BJ (cell line): ENCODE measurements around the gene ZC3H12C. TPM values are rescaled to one million over a fixed set of nuclear protein-coding genes. Genes with fewer than 3 reads are reported as not detected.
A peak's percentile ranks its signal among the peaks of the same experiment; 100 is the strongest.

Experiments
- CTCF ChIA-PET: fragments of 350-600 bp; formaldehyde crosslinking; extraction: SDS; loops from one replicate; lab custom pipeline; 2021; ENCODE audit warnings: antibody characterized with exemption, inconsistent platforms; lab: Yijun Ruan, JAX
- POLR2A ChIA-PET: fragments of 300-600 bp; sonication (Branson Sonifier 250); formaldehyde crosslinking; extraction: SDS; loops from one replicate; lab custom pipeline; 2021; ENCODE audit warnings: antibody characterized with exemption; lab: Charles Lee
- DNase-seq: peaks from one replicate; pipeline ENCODE4 v3.0.0-alpha.2; 2011; ENCODE audit warnings: low read depth
- H3K27me3 ChIP-seq: 2 replicates; pipeline ENCODE4 v1.6.0; 2011; ENCODE audit warnings: low read length; ENCODE audit not compliant: control insufficient read depth, insufficient read depth
- H3K36me3 ChIP-seq: 2 replicates; pipeline ENCODE4 v1.5.1; 2011; ENCODE audit warnings: low read length; ENCODE audit not compliant: control insufficient read depth, insufficient read depth
- H3K4me3 ChIP-seq: 2 replicates; pipeline ENCODE4 v1.5.1; 2011; ENCODE audit warnings: low read depth, mild to moderate bottlenecking, control low read depth, low read length
- CTCF ChIP-seq: IDR thresholded peaks from 2 replicates; pipeline ENCODE4 v1.5.1; 2011; ENCODE audit warnings: low read depth, mild to moderate bottlenecking, control low read depth, inconsistent platforms, low read length, moderate library complexity; ENCODE audit not compliant: insufficient read depth
- polyA plus RNA-seq: library from polyadenylated mRNA; depleted of rRNA; stranded (reverse); fragments of >200 nt; gene quantifications from 2 replicates; pipeline ENCODE4 v1.2.3, GENCODE V29; 2011

The ZC3H12C gene
- polyA plus RNA-seq, 1 experiment: 5.2 TPM

DNA sequence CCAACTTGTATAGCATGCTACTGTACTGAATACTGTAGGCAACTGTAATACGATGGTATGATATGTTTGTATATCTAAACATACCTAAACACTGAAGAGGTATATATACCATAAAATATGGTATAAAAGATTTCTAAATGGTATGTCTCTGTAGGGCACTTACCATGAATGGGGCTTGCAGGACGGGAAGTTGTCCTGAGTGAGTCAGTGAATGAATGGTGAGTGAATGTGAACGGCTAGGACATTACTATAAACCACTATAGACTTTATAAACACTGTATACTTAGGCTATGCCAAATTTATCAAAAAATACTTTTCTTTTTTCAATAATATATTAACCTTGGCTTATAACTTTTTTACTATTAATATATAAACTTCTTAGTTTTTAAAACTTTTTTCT is 66.8 kb downstream of the ZC3H12C start:
- H3K27me3 ChIP-seq: no peaks in the 10 kb centered on the region
- no peaks in the 10 kb centered on the region for H3K36me3 ChIP-seq
- no peak for TF ChIP-seq CTCF
- ChIA-PET CTCF (interaction anchor here (1.6 to 2.1 kb wide), 2 partner anchors 11 to 20 kb away, joined by 3 to 7 read pairs; no protein-coding TSS in a partner anchor), POLR2A (no interaction called here)
- DNase-seq: no peak
- H3K4me3 ChIP-seq: no peak overlapping the region

DNA sequence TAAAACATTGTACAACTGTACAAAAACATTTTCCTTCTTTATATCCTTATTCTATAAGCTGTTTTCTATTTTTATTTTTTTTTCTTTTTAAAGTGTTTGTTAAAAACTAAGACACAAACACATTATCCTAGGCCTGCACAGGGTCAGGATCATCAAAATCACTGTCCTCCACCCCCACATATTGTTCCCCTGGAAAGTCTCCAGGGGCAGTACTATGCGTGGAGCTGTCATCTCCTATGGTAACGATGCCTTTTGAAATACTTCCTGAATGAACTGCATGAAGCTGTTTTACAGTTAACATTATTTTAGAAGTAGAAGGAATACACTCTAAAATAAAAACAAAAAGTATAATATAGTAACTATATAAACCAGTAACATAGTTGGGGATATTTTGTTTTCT is 67.2 kb downstream of the ZC3H12C start:
- DNase-seq: no peak
- Histone ChIP-seq H3K27me3 (no peaks in the 10 kb centered on the region), H3K36me3 (no peaks in the 10 kb centered on the region), H3K4me3 (no peak overlapping the region)
- ChIA-PET CTCF (interaction anchor here (1.6 kb wide), 1 partner anchor 20 kb away, joined by 3 read pairs; no protein-coding TSS in a partner anchor), POLR2A (no interaction called here)
- TF ChIP-seq CTCF: no peak

DNA sequence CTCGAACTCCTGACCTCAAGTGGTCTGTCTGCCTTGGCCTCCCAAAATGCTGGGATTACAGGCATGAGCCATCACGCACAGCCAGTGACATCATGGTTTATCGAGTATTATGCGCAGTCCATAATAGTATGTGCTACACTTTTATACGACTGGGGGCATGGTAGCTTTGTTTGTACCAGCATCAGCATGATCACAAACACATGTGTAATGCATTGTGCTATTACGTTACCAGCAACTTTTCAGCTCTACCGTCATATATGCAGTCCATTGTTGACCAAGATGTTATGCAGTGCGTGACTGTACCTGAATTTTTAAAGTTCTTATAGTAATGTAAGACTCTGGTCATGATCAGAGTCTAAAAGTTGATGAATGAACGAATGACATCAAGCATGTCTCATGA is 67.9 kb downstream of the ZC3H12C start:
- H3K36me3 ChIP-seq: no peaks in the 10 kb centered on the region
- ChIA-PET POLR2A (no interaction called here), CTCF (no interaction called here)
- DNase-seq: no peak
- TF ChIP-seq CTCF: no peak
- no peak overlapping the region for H3K4me3 ChIP-seq
- no peaks in the 10 kb centered on the region for H3K27me3 ChIP-seq

- Histone ChIP-seq H3K4me3 (no peak overlapping the region), H3K36me3 (no peaks in the 10 kb centered on the region), H3K27me3 (no peaks in the 10 kb centered on the region)
- ChIA-PET CTCF (interaction anchor here (0.7 to 1.0 kb wide), 2 partner anchors 12 to 18 kb away, joined by 4 read pairs; no protein-coding TSS in a partner anchor), POLR2A (interaction anchor here (0.6 kb wide), 1 partner anchor 17 kb away, joined by 7 read pairs; no protein-coding TSS in a partner anchor)
- TF ChIP-seq CTCF: no peak
- DNase-seq: peak; percentile 27
Observed at GRCh38 chr11:110162216-110162615, 69.0 kb downstream of the ZC3H12C start.

- TF ChIP-seq CTCF: no peak
- ChIA-PET CTCF (interaction anchor here (1.2 to 1.6 kb wide), 3 partner anchors 8 to 13 kb away, joined by 4 to 5 read pairs (median 4); no protein-coding TSS in a partner anchor), POLR2A (no interaction called here)
- Histone ChIP-seq H3K4me3 (no peak overlapping the region), H3K36me3 (no peaks in the 10 kb centered on the region), H3K27me3 (no peaks in the 10 kb centered on the region)
- no peak for DNase-seq
Observed at GRCh38 chr11:110165039-110165925, 72.1 kb downstream of the ZC3H12C start.
